ENCODE data around the gene PLEKHA4. TPM values are rescaled to one million over a fixed set of nuclear protein-coding genes. Genes with fewer than 3 reads are reported as not detected.
"Not testable (repeated sequence)": the region's sequence is repeated elsewhere in the genome, so short reads cannot be mapped to it uniquely, and the experiment has no call there.

The PLEKHA4 gene
- total RNA-seq, 2 donors from 2014 or later, result 22.4 to 25.1 TPM

- Histone ChIP-seq H3K27ac (no peak overlapping the region), H3K36me3 (no peaks in the 10 kb centered on the region), H3K27me3 (no peaks in the 10 kb centered on the region), H3K9me3 (no peaks in the 10 kb centered on the region), H3K4me1 (peaks cover 0 to 6% of the 10 kb centered on the region in 2 donors), H3K4me3 (no peak overlapping the region)
- DNase-seq (ENCODE audit: low spot score), result no peak
- TF ChIP-seq, protein P1, sequence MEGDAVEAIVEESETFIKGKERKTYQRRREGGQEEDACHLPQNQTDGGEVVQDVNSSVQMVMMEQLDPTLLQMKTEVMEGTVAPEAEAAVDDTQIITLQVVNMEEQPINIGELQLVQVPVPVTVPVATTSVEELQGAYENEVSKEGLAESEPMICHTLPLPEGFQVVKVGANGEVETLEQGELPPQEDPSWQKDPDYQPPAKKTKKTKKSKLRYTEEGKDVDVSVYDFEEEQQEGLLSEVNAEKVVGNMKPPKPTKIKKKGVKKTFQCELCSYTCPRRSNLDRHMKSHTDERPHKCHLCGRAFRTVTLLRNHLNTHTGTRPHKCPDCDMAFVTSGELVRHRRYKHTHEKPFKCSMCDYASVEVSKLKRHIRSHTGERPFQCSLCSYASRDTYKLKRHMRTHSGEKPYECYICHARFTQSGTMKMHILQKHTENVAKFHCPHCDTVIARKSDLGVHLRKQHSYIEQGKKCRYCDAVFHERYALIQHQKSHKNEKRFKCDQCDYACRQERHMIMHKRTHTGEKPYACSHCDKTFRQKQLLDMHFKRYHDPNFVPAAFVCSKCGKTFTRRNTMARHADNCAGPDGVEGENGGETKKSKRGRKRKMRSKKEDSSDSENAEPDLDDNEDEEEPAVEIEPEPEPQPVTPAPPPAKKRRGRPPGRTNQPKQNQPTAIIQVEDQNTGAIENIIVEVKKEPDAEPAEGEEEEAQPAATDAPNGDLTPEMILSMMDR (IDR thresholded peaks at IDR 0.05), result no peak
These were observed 22.1 kb upstream of the PLEKHA4 start for GRCh38 chr19:48890551-48890950.

GRCh38 chr19:48889496-48889895 is 21.1 kb upstream of the PLEKHA4 start:
- not testable (repeated sequence) for H3K4me3 ChIP-seq; DNase-seq (ENCODE audit: low spot score); H3K27me3 ChIP-seq; H3K4me1 ChIP-seq; H3K27ac ChIP-seq; H3K9me3 ChIP-seq; H3K36me3 ChIP-seq

DNA sequence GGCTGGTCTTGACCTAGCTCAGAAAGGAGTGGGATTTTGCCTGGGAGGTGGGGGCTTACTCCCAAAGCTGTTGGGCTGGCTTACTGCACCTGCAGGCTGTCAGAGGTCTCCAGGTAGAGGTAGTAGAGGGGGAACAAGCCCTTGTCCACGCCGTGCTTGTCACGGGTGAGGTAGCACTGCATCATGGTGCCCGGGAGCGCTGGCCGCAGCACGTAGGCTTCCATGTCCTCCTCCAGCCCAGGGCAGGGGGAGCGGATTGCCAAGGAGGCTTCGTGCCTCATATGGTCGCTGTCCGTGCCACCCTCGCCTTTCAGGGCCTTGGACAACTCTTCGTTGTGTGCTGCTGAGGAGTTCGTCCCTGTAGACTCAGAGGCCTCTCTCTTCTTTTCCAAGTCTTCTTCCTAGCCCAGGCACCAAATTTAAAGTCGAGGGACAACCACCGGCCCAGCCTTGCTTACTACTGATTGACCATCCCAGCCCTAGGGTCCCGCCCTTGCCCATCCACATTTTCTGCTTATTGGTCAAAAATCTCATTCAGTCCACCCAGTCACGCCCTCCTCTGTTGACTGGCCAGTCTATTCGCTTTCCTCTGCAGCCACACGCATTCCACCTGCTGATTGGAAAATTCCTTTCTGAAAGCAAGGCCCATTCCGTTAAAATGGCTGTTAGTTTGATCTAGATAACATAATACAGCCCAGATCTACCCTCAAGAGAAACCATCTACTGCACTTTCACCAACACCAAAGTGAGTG is 19.6 kb upstream of the PLEKHA4 start:
- no peak overlapping the region for H3K27ac ChIP-seq
- H3K27me3 ChIP-seq, result no peaks in the 10 kb centered on the region
- H3K4me3 ChIP-seq, result no peak overlapping the region
- H3K4me1 ChIP-seq, result no peaks in the 10 kb centered on the region
- no peaks in the 10 kb centered on the region for H3K9me3 ChIP-seq
- no peak for DNase-seq (ENCODE audit: low spot score)
- TF ChIP-seq, protein P1 (IDR thresholded peaks at IDR 0.05), result no peak
- no peaks in the 10 kb centered on the region for H3K36me3 ChIP-seq

GRCh38 chr19:48883726-48884125 is 15.3 kb upstream of the PLEKHA4 start:
- H3K27ac ChIP-seq, result no peak overlapping the region
- no peaks in the 10 kb centered on the region for H3K27me3 ChIP-seq
- H3K36me3 ChIP-seq, result peaks cover under 1% of the 10 kb centered on the region
- no peak for DNase-seq (ENCODE audit: low spot score)
- no peaks in the 10 kb centered on the region for H3K9me3 ChIP-seq
- no peak overlapping the region for H3K4me3 ChIP-seq
- peaks cover 0 to 18% of the 10 kb centered on the region in 2 donors for H3K4me1 ChIP-seq
- TF ChIP-seq, protein P1 (IDR thresholded peaks at IDR 0.05), result no peak

GRCh38 chr19:48881741-48882657 is 13.6 kb upstream of the PLEKHA4 start:
- DNase-seq (ENCODE audit: low spot score), result no peak
- H3K4me3 ChIP-seq, result no peak overlapping the region
- H3K27ac ChIP-seq, result peak overlapping the region; percentile 8 to 30
- no peaks in the 10 kb centered on the region for H3K9me3 ChIP-seq
- H3K36me3 ChIP-seq, result peaks cover 18% of the 10 kb centered on the region
- no peaks in the 10 kb centered on the region for H3K27me3 ChIP-seq
- TF ChIP-seq, protein P1 (IDR thresholded peaks at IDR 0.05), result no peak
- H3K4me1 ChIP-seq, result peaks cover 0 to 35% of the 10 kb centered on the region in 2 donors

GRCh38 chr19:48879696-48880095 is 11.3 kb upstream of the PLEKHA4 start:
- H3K4me1 ChIP-seq, result peaks cover 0 to 55% of the 10 kb centered on the region in 2 donors
- H3K4me3 ChIP-seq; DNase-seq (ENCODE audit: low spot score); H3K27me3 ChIP-seq; H3K9me3 ChIP-seq: not testable (repeated sequence)
- H3K27ac ChIP-seq, result peak overlapping the region; percentile 99 to 100
- peaks cover 41% of the 10 kb centered on the region for H3K36me3 ChIP-seq
